Smooth muscle cell (in vitro differentiated cells): ENCODE results near the gene BBS4. TPM values are rescaled to one million over a fixed set of nuclear protein-coding genes. Genes with fewer than 3 reads are reported as not detected.
A peak's percentile ranks its signal among the peaks of the same experiment; 100 is the strongest.

ENCODE experiments used
- DNase-seq: peaks from one replicate; lab custom pipeline; 2025; ENCODE audit not compliant: unreplicated experiment; lab: John Stamatoyannopoulos, UW
- H2AFZ ChIP-seq: fragments of 200-600 bp; sonication (generic); 2 replicates; pipeline ENCODE4 v1.6.0; 2016; ENCODE audit warnings: antibody characterized with exemption, low read depth, mild to moderate bottlenecking
- H3F3A ChIP-seq: fragments of 200-600 bp; sonication (generic); 2 replicates; pipeline ENCODE4 v1.6.0; 2017; ENCODE audit warnings: antibody characterized with exemption, low read depth
- H3K27ac ChIP-seq: fragments of 200-600 bp; sonication (generic); 2 replicates; pipeline ENCODE4 v1.5.1; 2016; ENCODE audit warnings: low read depth, mild to moderate bottlenecking
- H3K27me3 ChIP-seq: fragments of 200-600 bp; sonication (generic); 2 replicates; pipeline ENCODE4 v1.6.1; 2016; ENCODE audit warnings: low read depth, mild to moderate bottlenecking
- H3K36me3 ChIP-seq: fragments of 200-600 bp; sonication (generic); 2 replicates; pipeline ENCODE4 v1.5.1; 2016; ENCODE audit warnings: low read depth
- H3K4me1 ChIP-seq: fragments of 200-600 bp; sonication (generic); 2 replicates; pipeline ENCODE4 v1.5.1; 2016; ENCODE audit warnings: low read depth
- H3K4me2 ChIP-seq: fragments of 200-600 bp; sonication (generic); 2 replicates; pipeline ENCODE4 v1.6.0; 2016; ENCODE audit warnings: mild to moderate bottlenecking
- H3K4me3 ChIP-seq: fragments of 200-600 bp; sonication (generic); 2 replicates; pipeline ENCODE4 v1.5.1; 2016; ENCODE audit warnings: mild to moderate bottlenecking
- H3K79me2 ChIP-seq: fragments of 200-600 bp; sonication (generic); 2 replicates; pipeline ENCODE4 v1.6.0; 2016; ENCODE audit warnings: low read depth, mild to moderate bottlenecking
- H3K9ac ChIP-seq: fragments of 200-600 bp; sonication (generic); 2 replicates; pipeline ENCODE4 v1.6.0; 2016; ENCODE audit warnings: low read depth
- H3K9me3 ChIP-seq: fragments of 200-600 bp; sonication (generic); replicated peaks from 2 replicates; pipeline ENCODE4 v1.5.1; 2016; ENCODE audit warnings: low read depth
- H4K20me1 ChIP-seq: fragments of 200-600 bp; sonication (generic); 2 replicates; pipeline ENCODE4 v1.6.0; 2016; ENCODE audit warnings: low read depth
- WGBS: methylation state at CpG from one replicate; pipeline ENCODE4 v1.1.7; 2016; ENCODE audit warnings: low lambda C conversion rate; 5-methylcytosine and 5-hydroxymethylcytosine counted together
- polyA plus RNA-seq: library from polyadenylated mRNA; unstranded; fragments of >200 nt; fragmentation: Nextera tagmentation; extraction: Ambion mirVana; gene quantifications from 2 replicates; pipeline ENCODE4 v1.2.1, GENCODE V29; 2016
- total RNA-seq: library from RNA; depleted of rRNA; stranded (reverse); fragments of >200 nt; gene quantifications from 2 replicates; pipeline ENCODE4 v1.2.3, GENCODE V29; 2014
- TF ChIP-seq, protein P1 (sequence below): fragments of 200-600 bp; sonication (generic); IDR thresholded peaks from 2 replicates; pipeline ENCODE4 v1.5.1; 2017; ENCODE audit warnings: borderline replicate concordance, mild to moderate bottlenecking, antibody characterized with exemption; ENCODE audit not compliant: insufficient read depth, poor library complexity, severe bottlenecking

Gene BBS4
- total and polyA plus RNA-seq, 2 experiments from 2014 or later: 23.0 to 88.2 TPM

DNA sequence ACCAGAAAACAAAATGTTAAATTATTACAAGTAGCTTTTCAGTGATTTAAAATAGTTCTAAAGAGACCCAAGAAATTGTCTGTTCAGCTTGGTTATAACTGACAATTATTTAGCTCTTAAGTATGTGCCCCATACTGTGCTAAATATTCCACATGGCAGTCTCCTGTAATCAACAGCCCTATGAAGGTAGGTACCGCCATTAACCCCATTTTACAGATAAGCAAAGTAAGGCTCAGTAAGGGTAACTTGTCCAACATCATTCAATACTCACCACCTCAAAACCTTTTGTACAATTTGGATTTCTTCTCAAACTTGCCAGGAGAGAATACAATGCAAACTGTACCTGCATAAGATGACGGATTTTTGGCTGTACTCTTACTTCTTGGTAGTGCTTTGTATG lies 63.7 kb downstream of the BBS4 start:
- Histone ChIP-seq H3K4me2 (no peak overlapping the region), H3K36me3 (peaks cover 7% of the 10 kb centered on the region), H4K20me1 (no peaks in the 10 kb centered on the region), H3K9ac (no peak overlapping the region), H2AFZ (no peak overlapping the region), H3K79me2 (no peaks in the 10 kb centered on the region), H3K9me3 (no peaks in the 10 kb centered on the region), H3K27ac (no peak overlapping the region), H3F3A (no peaks in the 10 kb centered on the region), H3K4me1 (no peaks in the 10 kb centered on the region), H3K27me3 (no peaks in the 10 kb centered on the region), H3K4me3 (no peak overlapping the region)
- TF ChIP-seq, protein P1, sequence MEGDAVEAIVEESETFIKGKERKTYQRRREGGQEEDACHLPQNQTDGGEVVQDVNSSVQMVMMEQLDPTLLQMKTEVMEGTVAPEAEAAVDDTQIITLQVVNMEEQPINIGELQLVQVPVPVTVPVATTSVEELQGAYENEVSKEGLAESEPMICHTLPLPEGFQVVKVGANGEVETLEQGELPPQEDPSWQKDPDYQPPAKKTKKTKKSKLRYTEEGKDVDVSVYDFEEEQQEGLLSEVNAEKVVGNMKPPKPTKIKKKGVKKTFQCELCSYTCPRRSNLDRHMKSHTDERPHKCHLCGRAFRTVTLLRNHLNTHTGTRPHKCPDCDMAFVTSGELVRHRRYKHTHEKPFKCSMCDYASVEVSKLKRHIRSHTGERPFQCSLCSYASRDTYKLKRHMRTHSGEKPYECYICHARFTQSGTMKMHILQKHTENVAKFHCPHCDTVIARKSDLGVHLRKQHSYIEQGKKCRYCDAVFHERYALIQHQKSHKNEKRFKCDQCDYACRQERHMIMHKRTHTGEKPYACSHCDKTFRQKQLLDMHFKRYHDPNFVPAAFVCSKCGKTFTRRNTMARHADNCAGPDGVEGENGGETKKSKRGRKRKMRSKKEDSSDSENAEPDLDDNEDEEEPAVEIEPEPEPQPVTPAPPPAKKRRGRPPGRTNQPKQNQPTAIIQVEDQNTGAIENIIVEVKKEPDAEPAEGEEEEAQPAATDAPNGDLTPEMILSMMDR: no peak
- WGBS: 98% methylated on average over 2 of the region's 2 CpGs
- DNase-seq: no peak

DNA sequence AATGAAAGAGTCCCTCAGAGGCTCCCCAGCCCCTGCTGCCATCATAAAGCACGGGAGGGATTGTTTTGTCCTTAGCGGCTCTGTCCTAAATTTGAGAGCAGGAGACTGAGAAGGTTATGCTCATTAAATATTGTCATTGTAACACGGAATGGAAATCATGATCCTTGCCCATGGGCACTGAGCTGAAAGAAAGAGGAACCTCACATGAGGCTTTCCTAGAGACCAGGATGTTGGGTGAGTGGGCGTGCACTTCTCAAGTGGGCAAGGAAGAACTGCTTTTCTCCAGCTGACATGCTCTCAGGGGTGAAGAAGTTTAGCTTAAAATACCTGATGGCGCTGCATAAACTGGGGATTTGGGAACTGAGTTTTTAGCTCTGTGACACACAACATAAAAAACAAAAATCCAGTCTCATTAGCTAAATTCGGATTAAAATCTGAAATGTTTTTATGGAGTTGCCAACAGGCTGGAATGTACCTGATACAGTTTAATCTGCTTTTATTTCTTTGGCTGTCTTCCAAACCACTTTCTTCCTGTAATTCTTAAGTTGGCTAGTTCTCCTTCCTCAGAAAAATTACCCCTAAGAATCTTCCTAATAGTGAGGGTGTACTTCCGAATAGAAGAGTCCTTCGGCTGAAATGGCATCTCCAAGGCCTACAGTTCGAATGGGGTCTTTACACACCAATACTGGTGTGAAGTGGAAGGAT lies 65.9 kb downstream of the BBS4 start:
- H3K36me3 ChIP-seq: peaks cover 7% of the 10 kb centered on the region
- WGBS: 95% methylated on average over 9 of the region's 9 CpGs
- no peak overlapping the region for H2AFZ ChIP-seq
- DNase-seq: no peak
- no peak overlapping the region for H3K27ac ChIP-seq
- H3F3A ChIP-seq: no peaks in the 10 kb centered on the region
- H3K4me2 ChIP-seq: no peak overlapping the region
- H4K20me1 ChIP-seq: no peaks in the 10 kb centered on the region
- TF ChIP-seq, protein P1: no peak
- no peak overlapping the region for H3K9ac ChIP-seq
- H3K4me1 ChIP-seq: no peaks in the 10 kb centered on the region
- H3K9me3 ChIP-seq: no peaks in the 10 kb centered on the region
- H3K4me3 ChIP-seq: no peak overlapping the region
- no peaks in the 10 kb centered on the region for H3K79me2 ChIP-seq
- no peaks in the 10 kb centered on the region for H3K27me3 ChIP-seq

DNA sequence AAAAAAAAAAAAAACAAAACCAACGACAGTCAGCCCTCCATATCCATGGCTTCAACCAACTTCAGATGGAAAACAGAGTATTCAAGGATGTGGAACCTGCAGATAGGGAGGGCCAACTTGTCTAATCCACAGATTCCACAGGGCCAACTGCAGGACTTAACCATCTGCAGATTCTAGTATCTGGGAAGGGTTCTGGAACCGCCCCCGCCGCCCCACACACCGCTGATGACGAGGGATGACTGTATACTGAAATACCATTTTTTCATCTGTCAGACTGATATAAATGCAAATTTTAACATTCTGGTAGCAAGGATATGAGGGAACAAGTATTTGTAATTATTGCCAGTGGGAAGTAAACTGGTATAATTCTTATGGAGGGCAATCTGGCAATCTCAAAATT lies 68.1 kb downstream of the BBS4 start:
- Histone ChIP-seq H3K79me2 (no peaks in the 10 kb centered on the region), H4K20me1 (peaks cover 9% of the 10 kb centered on the region), H3K36me3 (peaks cover 7% of the 10 kb centered on the region), H3K9me3 (no peaks in the 10 kb centered on the region), H3K4me2 (no peak overlapping the region), H3K27ac (no peak overlapping the region), H3K4me3 (no peak overlapping the region), H3F3A (peaks cover 12% of the 10 kb centered on the region), H3K27me3 (no peaks in the 10 kb centered on the region), H2AFZ (no peak overlapping the region), H3K9ac (no peak overlapping the region), H3K4me1 (peaks cover 6% of the 10 kb centered on the region)
- TF ChIP-seq, protein P1: no peak
- DNase-seq: no peak
- WGBS: 77% methylated on average over 6 of the region's 6 CpGs

DNA sequence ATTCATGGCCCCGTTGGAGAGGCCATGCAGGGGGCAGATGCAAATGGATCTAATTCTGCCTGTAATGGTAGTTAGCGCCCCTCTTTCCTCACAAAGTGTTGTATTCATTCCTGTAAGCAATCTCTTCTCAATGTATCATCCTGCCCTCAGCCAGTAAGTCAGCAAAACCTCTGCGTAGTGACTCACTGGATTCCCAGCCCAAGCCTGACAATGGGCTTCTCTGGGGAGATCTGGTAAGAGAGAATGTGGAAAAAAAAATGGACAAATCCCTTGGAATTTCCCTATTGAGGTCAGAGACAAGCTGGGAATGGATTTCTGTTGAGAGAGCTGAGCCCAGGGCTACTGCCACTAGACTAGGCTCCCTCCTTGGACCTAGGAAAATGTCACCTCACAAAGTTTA lies 72.2 kb downstream of the BBS4 start:
- H2AFZ ChIP-seq: no peak overlapping the region
- H3F3A ChIP-seq: peaks cover 15% of the 10 kb centered on the region
- H3K27ac ChIP-seq: peak overlapping the region; percentile 97
- H4K20me1 ChIP-seq: peaks cover 9% of the 10 kb centered on the region
- no peaks in the 10 kb centered on the region for H3K9me3 ChIP-seq
- no peak overlapping the region for H3K4me3 ChIP-seq
- WGBS: 20% methylated on average over 3 of the region's 3 CpGs
- H3K4me2 ChIP-seq: peak overlapping the region; percentile 79
- TF ChIP-seq, protein P1: no peak
- H3K27me3 ChIP-seq: no peaks in the 10 kb centered on the region
- peaks cover 6% of the 10 kb centered on the region for H3K4me1 ChIP-seq
- DNase-seq: no peak
- peak overlapping the region; percentile 77 for H3K9ac ChIP-seq
- peaks cover 3% of the 10 kb centered on the region for H3K36me3 ChIP-seq
- no peaks in the 10 kb centered on the region for H3K79me2 ChIP-seq
